Measurements from ENCODE around the gene FAM221A.

GRCh38 chr7:23715099-23715498 is 35.1 kb downstream of the FAM221A start:
- TF ChIP-seq CTCF (IDR thresholded peaks at IDR 0.05; ENCODE audit: insufficient read depth, low read length, poor library complexity, severe bottlenecking) (no peak), EZH2phosphoT487 (conservative IDR thresholded peaks at IDR 0.05; ENCODE audit: low read length) (no peak)
